ENCODE results near the gene AP3D1.
"Not testable (repeated sequence)": the region's sequence is repeated elsewhere in the genome, so short reads cannot be mapped to it uniquely, and the experiment has no call there.

Gene AP3D1

GRCh38 chr19:2149980-2150793 is 1.2 kb downstream of the AP3D1 start:
- DNase-seq: no peak

GRCh38 chr19:2148482-2149135 is 2.8 kb downstream of the AP3D1 start:
- DNase-seq: no peak

- no peak for DNase-seq
Measured at GRCh38 chr19:2145831-2146241, 5.5 kb downstream of the AP3D1 start.

GRCh38 chr19:2144190-2144589 is 7.2 kb downstream of the AP3D1 start:
- no peak for DNase-seq

GRCh38 chr19:2142173-2142829 is 9.1 kb downstream of the AP3D1 start:
- no peak for DNase-seq

- no peak for DNase-seq
Measured at GRCh38 chr19:2140138-2140569, 11.2 kb downstream of the AP3D1 start.

- no peak for DNase-seq
Measured at GRCh38 chr19:2139385-2140137, 11.8 kb downstream of the AP3D1 start.

- no peak for DNase-seq
Measured at GRCh38 chr19:2138061-2138728, 13.2 kb downstream of the AP3D1 start.

- DNase-seq: no peak
Measured at GRCh38 chr19:2136796-2137195, 14.6 kb downstream of the AP3D1 start.

- DNase-seq: no peak
Measured at GRCh38 chr19:2135474-2136402, 15.6 kb downstream of the AP3D1 start.

GRCh38 chr19:2132731-2133490 is 18.5 kb downstream of the AP3D1 start:
- DNase-seq: no peak

GRCh38 chr19:2132191-2132590 is 19.2 kb downstream of the AP3D1 start:
- no peak for DNase-seq

GRCh38 chr19:2131012-2131975 is 20.1 kb downstream of the AP3D1 start:
- DNase-seq: not testable (repeated sequence)

GRCh38 chr19:2129892-2130770 is 21.2 kb downstream of the AP3D1 start:
- DNase-seq: no peak

GRCh38 chr19:2129486-2129885 is 21.9 kb downstream of the AP3D1 start:
- no peak for DNase-seq

GRCh38 chr19:2129022-2129421 is 22.3 kb downstream of the AP3D1 start:
- no peak for DNase-seq

- DNase-seq: not testable (repeated sequence)
Measured at GRCh38 chr19:2128252-2128651, 23.1 kb downstream of the AP3D1 start.

- DNase-seq: no peak
Measured at GRCh38 chr19:2127758-2128157, 23.6 kb downstream of the AP3D1 start.

Measured in SIG-M5 (cell line).